ENCODE data around the gene RNF220.

- TF ChIP-seq CTCF (IDR thresholded peaks at IDR 0.05) (no peak), POLR2A (IDR thresholded peaks at IDR 0.05) (no peak)
Measured at GRCh38 chr1:44499306-44499705, 94.3 kb downstream of the RNF220 start.
